Hepatocyte (in vitro differentiated cells): Measurements from ENCODE around the gene AURKA.

Experiments
- CTCF ChIP-seq: fragments of 200-600 bp; sonication (generic); IDR thresholded peaks from 2 replicates; pipeline ENCODE4 v1.5.1; 2016; ENCODE audit warnings: antibody characterized with exemption, mild to moderate bottlenecking; ENCODE audit not compliant: poor library complexity
- EZH2 ChIP-seq: fragments of 200-600 bp; sonication (generic); IDR thresholded peaks from 2 replicates; pipeline ENCODE4 v1.6.1; 2016; ENCODE audit warnings: antibody characterized with exemption, mild to moderate bottlenecking, borderline replicate concordance

DNA sequence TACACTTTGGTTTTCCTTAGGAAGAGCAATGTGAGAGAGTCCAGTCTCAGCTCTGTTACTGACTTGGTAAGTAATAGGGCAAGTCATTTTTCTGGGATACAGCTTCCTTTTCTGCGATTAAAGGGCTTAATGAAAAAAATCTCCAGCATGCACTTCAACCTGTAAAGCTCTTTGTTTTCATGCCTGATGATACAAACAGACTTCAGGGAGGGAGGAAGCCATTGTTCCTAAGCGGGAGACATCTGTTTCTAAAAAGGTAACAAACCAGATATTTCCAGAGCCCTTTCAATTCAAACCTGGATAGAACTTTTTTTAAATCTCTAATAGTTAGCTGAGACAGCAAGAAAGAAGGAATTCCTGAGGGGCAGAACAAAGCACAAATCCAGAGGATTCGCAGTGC lies 14.9 kb upstream of the AURKA start:
- TF ChIP-seq CTCF (no peak), EZH2 (no peak)
